IPS DF 19.7 (cell line): Measurements from ENCODE around the gene TENT5C.

ENCODE experiments used
- DNase-seq: peaks from one replicate; pipeline ENCODE4 v3.0.0-alpha.2; 2013; ENCODE audit warnings: low read depth, low spot score

TENT5C gene

DNA sequence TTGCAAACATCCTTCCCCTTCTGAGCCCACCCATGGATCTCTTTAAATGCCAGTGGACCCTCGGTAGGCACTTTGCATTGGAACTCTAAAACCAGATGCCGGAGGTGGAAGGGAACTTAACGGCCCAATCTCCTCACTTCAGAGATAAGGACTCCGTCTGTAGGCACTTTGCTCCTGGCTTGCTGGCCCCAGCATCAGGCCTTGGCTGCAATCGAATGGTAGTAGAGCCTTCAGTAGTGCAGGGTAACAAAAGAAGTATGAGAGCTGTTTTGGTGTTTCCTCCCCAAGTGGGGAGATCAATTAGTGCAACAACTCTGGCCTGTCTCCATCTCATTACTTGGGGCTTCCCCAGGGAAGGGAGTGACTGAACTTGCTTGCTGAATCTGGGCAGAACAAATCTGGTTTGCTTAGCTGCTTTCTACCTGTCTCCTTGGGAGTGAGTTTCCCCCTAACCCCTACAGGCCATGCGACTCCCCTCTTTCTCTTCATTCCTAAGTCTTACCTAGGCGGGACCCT lies 70.8 kb downstream of the TENT5C start:
- no peak for DNase-seq
